Measurements from ENCODE around the gene POLR1B. TPM values are rescaled to one million over a fixed set of nuclear protein-coding genes. Genes with fewer than 3 reads are reported as not detected.

The POLR1B gene
- total RNA-seq (2021) (53.9 and 70.0 TPM in 2 replicates), Bru-seq, nascent RNA (percentile 90 among the genes with signal in this experiment), BruChase-seq, experiment 1, labeled RNA remaining after a 2-hour chase (percentile 92 among the genes with signal in this experiment), BruChase-seq, experiment 2, labeled RNA remaining after a 6-hour chase (percentile 88 among the genes with signal in this experiment)
- long read RNA-seq, full-length matches to known transcripts = 84 of 105 reads
- long read RNA-seq, partial matches to known transcripts = 12 of 105 reads
- long read RNA-seq, other reads (novel, unspliced or antisense) = 9 of 105 reads

GRCh38 chr2:112542123-112542983 is at the start of gene POLR1B:
TSS of gene POLR1B (plus strand) at chr2:112542465. CDS start at chr2:112542495, 30 bp downstream.
- CTCF ChIA-PET = no interaction called here
- no TSS peak for BruUV-seq (replicated peaks)

GRCh38 chr2:112493048-112493447 is 49.2 kb upstream of the POLR1B start:
- Histone ChIP-seq H3K4me1 (ENCODE audit: insufficient read depth, low read length, poor library complexity, severe bottlenecking) (peaks cover 26% of the 10 kb centered on the region), H3K9me3 (ENCODE audit: low read depth, low read length, poor library complexity, severe bottlenecking) (no peaks in the 10 kb centered on the region), H3K36me3 (ENCODE audit: insufficient read depth, low read length, poor library complexity, severe bottlenecking) (peaks cover 19% of the 10 kb centered on the region), H3K4me3 (ENCODE audit: low read depth, low read length, poor library complexity, severe bottlenecking) (no peak overlapping the region), H3K27me3 (replicated peaks; ENCODE audit: insufficient read depth, low read depth, low read length, poor library complexity) (no peaks in the 10 kb centered on the region), H3K27ac (ENCODE audit: low read depth, low read length, poor library complexity, severe bottlenecking) (peak overlapping the region; percentile 66)
- no TSS peak for BruUV-seq (replicated peaks)
- CTCF ChIA-PET = interaction anchor here (0.7 kb wide), 1 partner anchor 149 kb away, joined by 4 read pairs; no protein-coding TSS in a partner anchor
- intact Hi-C loops (cut with micrococcal nuclease; ENCODE audit: unreplicated experiment) = no loop called here
- TF ChIP-seq CTCF (conservative IDR thresholded peaks at IDR 0.05; ENCODE audit: low read depth, low read length) (peak; percentile 39; the same call in 1 of the 2 replicates), EZH2 (IDR thresholded peaks at IDR 0.05; ENCODE audit: borderline replicate concordance, low read depth, low read length, poor library complexity, severe bottlenecking) (no peak)
- peak; percentile 42 for DNase-seq (ENCODE audit: low spot score)
- POLR2A ChIA-PET (ENCODE audit: low non-redundant PET) = no interaction called here

More at GRCh38 chr2:112542123-112542983, at the start of gene POLR1B:
- peak; percentile 88 for DNase-seq (ENCODE audit: low spot score)
- POLR2A ChIA-PET (ENCODE audit: low non-redundant PET) = no interaction called here
- Histone ChIP-seq H3K36me3 (ENCODE audit: insufficient read depth, low read length, poor library complexity, severe bottlenecking) (peaks cover 2% of the 10 kb centered on the region), H3K27me3 (replicated peaks; ENCODE audit: insufficient read depth, low read depth, low read length, poor library complexity) (no peaks in the 10 kb centered on the region), H3K4me3 (ENCODE audit: low read depth, low read length, poor library complexity, severe bottlenecking) (peak within 1 kb of the TSS; percentile 78), H3K9me3 (ENCODE audit: low read depth, low read length, poor library complexity, severe bottlenecking) (no peaks in the 10 kb centered on the region), H3K4me1 (ENCODE audit: insufficient read depth, low read length, poor library complexity, severe bottlenecking) (peaks cover 14% of the 10 kb centered on the region), H3K27ac (ENCODE audit: low read depth, low read length, poor library complexity, severe bottlenecking) (peak within 1 kb of the TSS; percentile 92)
- TF ChIP-seq EZH2 (IDR thresholded peaks at IDR 0.05; ENCODE audit: borderline replicate concordance, low read depth, low read length, poor library complexity, severe bottlenecking) = no peak
- intact Hi-C loops (cut with micrococcal nuclease; ENCODE audit: unreplicated experiment) = loop anchor here (2.0 to 5.0 kb wide), 2 partner anchors 40 to 62 kb away; partner anchors contain the start of gene CHCHD5

- TSS peak; percentile 20 for BruUV-seq (replicated peaks)
- peak; percentile 94 for DNase-seq (ENCODE audit: low spot score)
- H3K27ac ChIP-seq (ENCODE audit: low read depth, low read length, poor library complexity, severe bottlenecking) = peak overlapping the region; percentile 66
- no peaks in the 10 kb centered on the region for H3K27me3 ChIP-seq (replicated peaks; ENCODE audit: insufficient read depth, low read depth, low read length, poor library complexity)
- H3K4me3 ChIP-seq (ENCODE audit: low read depth, low read length, poor library complexity, severe bottlenecking) = peak overlapping the region; percentile 22
- peaks cover 26% of the 10 kb centered on the region for H3K4me1 ChIP-seq (ENCODE audit: insufficient read depth, low read length, poor library complexity, severe bottlenecking)
- peaks cover 15% of the 10 kb centered on the region for H3K36me3 ChIP-seq (ENCODE audit: insufficient read depth, low read length, poor library complexity, severe bottlenecking)
- ChIA-PET POLR2A (ENCODE audit: low non-redundant PET) (no interaction called here), CTCF (no interaction called here)
- no peaks in the 10 kb centered on the region for H3K9me3 ChIP-seq (ENCODE audit: low read depth, low read length, poor library complexity, severe bottlenecking)
- intact Hi-C loops (cut with micrococcal nuclease; ENCODE audit: unreplicated experiment) = no loop called here
- no peak for TF ChIP-seq CTCF (conservative IDR thresholded peaks at IDR 0.05; ENCODE audit: low read depth, low read length)
- TF ChIP-seq EZH2 (IDR thresholded peaks at IDR 0.05; ENCODE audit: borderline replicate concordance, low read depth, low read length, poor library complexity, severe bottlenecking) = no peak
These were observed 48.2 kb upstream of the POLR1B start for GRCh38 chr2:112493858-112494648.

Measured in A673 (cell line).